ENCODE results near the gene CAMTA1.

The CAMTA1 gene

GRCh38 chr1:7693662-7694061, 908.4 kb downstream of the CAMTA1 start:
- Histone ChIP-seq H3K4me1 (ENCODE audit: insufficient read depth, low read length) (no peaks in the 10 kb centered on the region), H3K9ac (ENCODE audit: low read depth, low read length) (no peak overlapping the region), H3K79me2 (ENCODE audit: insufficient read depth, low read length) (no peaks in the 10 kb centered on the region), H2AFZ (ENCODE audit: low read depth, low read length) (no peak overlapping the region), H3K4me2 (ENCODE audit: insufficient read depth, low read length) (no peak overlapping the region), H3K36me3 (ENCODE audit: insufficient read depth, low read length) (no peaks in the 10 kb centered on the region), H3K27me3 (ENCODE audit: insufficient read depth, low read length, poor library complexity) (no peaks in the 10 kb centered on the region), H3K27ac (ENCODE audit: low read length) (no peak overlapping the region), H3K9me3 (ENCODE audit: insufficient read depth, low read length, severe bottlenecking) (peaks cover 5% of the 10 kb centered on the region), H4K20me1 (ENCODE audit: insufficient read depth, low read length) (0 out of 2 replicates have a peak, but pooled peaks cover 5% of the 10 kb centered on the region), H3K4me3 (ENCODE audit: low read depth in 1 of 2, low read length in 2 of 2) (no peak overlapping the region)
- DNase-seq (no peak), ATAC-seq (ENCODE audit: insufficient read depth, low read depth) (no peak)
- TF ChIP-seq EZH2 (IDR thresholded peaks at IDR 0.05; ENCODE audit: borderline replicate concordance, low read depth, low read length, severe bottlenecking) (no peak), CTCF (IDR thresholded peaks at IDR 0.05; ENCODE audit: borderline replicate concordance, extremely low read depth, low read length, poor library complexity, severe bottlenecking) (no peak)

- Histone ChIP-seq H3K9ac (ENCODE audit: low read depth, low read length) (no peak overlapping the region), H3K9me3 (ENCODE audit: insufficient read depth, low read length, severe bottlenecking) (peaks cover 5% of the 10 kb centered on the region), H3K4me2 (ENCODE audit: insufficient read depth, low read length) (no peak overlapping the region), H2AFZ (ENCODE audit: low read depth, low read length) (no peak overlapping the region), H4K20me1 (ENCODE audit: insufficient read depth, low read length) (0 out of 2 replicates have a peak, but pooled peaks cover 5% of the 10 kb centered on the region), H3K4me1 (ENCODE audit: insufficient read depth, low read length) (no peaks in the 10 kb centered on the region), H3K27ac (ENCODE audit: low read length) (no peak overlapping the region), H3K79me2 (ENCODE audit: insufficient read depth, low read length) (no peaks in the 10 kb centered on the region), H3K27me3 (ENCODE audit: insufficient read depth, low read length, poor library complexity) (no peaks in the 10 kb centered on the region), H3K4me3 (ENCODE audit: low read depth in 1 of 2, low read length in 2 of 2) (no peak overlapping the region), H3K36me3 (ENCODE audit: insufficient read depth, low read length) (no peaks in the 10 kb centered on the region)
- ATAC-seq (ENCODE audit: insufficient read depth, low read depth) (no peak), DNase-seq (no peak)
- TF ChIP-seq EZH2 (IDR thresholded peaks at IDR 0.05; ENCODE audit: borderline replicate concordance, low read depth, low read length, severe bottlenecking) (no peak), CTCF (IDR thresholded peaks at IDR 0.05; ENCODE audit: borderline replicate concordance, extremely low read depth, low read length, poor library complexity, severe bottlenecking) (no peak)
These were observed 909.6 kb downstream of the CAMTA1 start for GRCh38 chr1:7694600-7695496.

DNA sequence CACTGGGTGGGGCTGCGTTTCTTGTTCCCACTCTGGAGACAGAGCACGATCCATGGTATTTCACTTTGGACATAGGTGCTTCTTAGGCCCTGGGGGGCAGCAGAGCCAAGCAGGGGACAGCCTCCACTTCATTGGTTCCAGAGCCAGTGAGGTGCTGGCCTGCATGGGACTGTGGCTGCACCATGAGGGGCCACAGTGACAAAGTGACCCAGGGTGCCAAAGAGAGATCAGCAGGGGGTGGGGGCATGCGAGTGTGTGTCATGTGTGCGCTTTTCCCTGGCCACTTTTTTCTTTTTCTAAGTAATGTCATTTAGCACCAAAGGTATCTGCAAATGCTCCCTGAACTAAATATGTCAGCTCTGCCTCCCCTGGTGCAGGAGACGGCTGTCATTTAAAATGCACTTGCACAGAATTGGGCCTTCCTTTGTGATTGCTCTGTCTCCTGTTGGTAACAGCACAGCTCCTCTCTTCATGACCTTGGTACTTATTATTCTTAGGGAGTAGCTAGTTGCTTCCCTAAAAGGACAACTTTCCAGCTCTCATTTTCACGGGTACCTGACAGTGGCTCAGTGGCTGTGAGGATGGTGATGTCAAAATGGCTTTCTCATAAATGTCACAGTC, 910.4 kb downstream of the CAMTA1 start:
- no peak for ATAC-seq (ENCODE audit: insufficient read depth, low read depth)
- Histone ChIP-seq H3K4me1 (ENCODE audit: insufficient read depth, low read length) (no peaks in the 10 kb centered on the region), H4K20me1 (ENCODE audit: insufficient read depth, low read length) (0 out of 2 replicates have a peak, but pooled peaks cover 5% of the 10 kb centered on the region), H3K9ac (ENCODE audit: low read depth, low read length) (no peak overlapping the region), H3K9me3 (ENCODE audit: insufficient read depth, low read length, severe bottlenecking) (peaks cover 5% of the 10 kb centered on the region), H3K36me3 (ENCODE audit: insufficient read depth, low read length) (no peaks in the 10 kb centered on the region), H3K4me2 (ENCODE audit: insufficient read depth, low read length) (no peak overlapping the region), H3K27me3 (ENCODE audit: insufficient read depth, low read length, poor library complexity) (no peaks in the 10 kb centered on the region), H3K27ac (ENCODE audit: low read length) (no peak overlapping the region), H2AFZ (ENCODE audit: low read depth, low read length) (no peak overlapping the region), H3K4me3 (ENCODE audit: low read depth in 1 of 2, low read length in 2 of 2) (no peak overlapping the region), H3K79me2 (ENCODE audit: insufficient read depth, low read length) (no peaks in the 10 kb centered on the region)
- TF ChIP-seq EZH2 (IDR thresholded peaks at IDR 0.05; ENCODE audit: borderline replicate concordance, low read depth, low read length, severe bottlenecking) (no peak), CTCF (IDR thresholded peaks at IDR 0.05; ENCODE audit: borderline replicate concordance, extremely low read depth, low read length, poor library complexity, severe bottlenecking) (no peak)
- DNase-seq, result no peak

Data from DND-41 (cell line).